HCT116 (cell line): Measurements from ENCODE around the gene TGM1. TPM values are rescaled to one million over a fixed set of nuclear protein-coding genes. Genes with fewer than 3 reads are reported as not detected.

Experiments used
- ATAC-seq: fragments of 200-7000 bp; cut with Tn5 transposase; 2 replicates; pipeline ENCODE4 v1.9.1; 2020; ENCODE audit warnings: mild to moderate bottlenecking, moderate library complexity
- BruUV-seq: library from RNA; stranded (reverse); fragments of 400-500 nt; replicated peaks from 2 replicates; lab custom pipeline; 2021; lab: Mats Ljungman, UMichigan
- CTCF ChIA-PET: fragments of 300-600 bp; sonication (Branson Sonifier 250); formaldehyde crosslinking; loops from one replicate; lab custom pipeline; 2021; ENCODE audit warnings: antibody characterized with exemption; lab: Charles Lee
- POLR2A ChIA-PET: fragments of 300-600, 350-600 bp; sonication (Branson Sonifier 250); formaldehyde crosslinking; loops from one replicate; lab custom pipeline; 2021; ENCODE audit warnings: antibody characterized with exemption; lab: Charles Lee
- RAD21 ChIA-PET, 2 experiments: fragments of 300-600 bp; sonication (Branson Sonifier 250); formaldehyde crosslinking; loops; one replicate each; lab custom pipeline; 2023; ENCODE audit warnings: low total read pairs in 2 of 2; ENCODE audit not compliant: uncharacterized antibody in 2 of 2, unreplicated experiment in 2 of 2, low non-redundant PET in 1 of 2; lab: Charles Lee
- DNase-seq: peaks from one replicate; pipeline ENCODE4 v3.0.0-alpha.2; 2010; ENCODE audit warnings: low read depth, low spot score
- H2AFZ ChIP-seq: fragments of 200-600 bp; shearing (Covaris generic), sonication (generic); 2 replicates; pipeline ENCODE4 v1.6.1; 2017; ENCODE audit warnings: low read depth, mixed run types, mixed read lengths, antibody characterized with exemption, low read length; ENCODE audit not compliant: poor library complexity, severe bottlenecking
- H3K27ac ChIP-seq: 2 replicates; pipeline ENCODE4 v1.5.1; 2012; ENCODE audit warnings: low read depth, low read length
- H3K27me3 ChIP-seq: fragments of 200-600 bp; sonication (generic); 2 replicates; pipeline ENCODE4 v1.6.1; 2016; ENCODE audit warnings: mixed run types, low read length, mixed read lengths; ENCODE audit not compliant: insufficient read depth
- H3K36me3 ChIP-seq, 2 experiments: fragments of 200-500 bp in 1 of 2; fragments of 200-600 bp in 1 of 2; sonication (Bioruptor generic) in 1 of 2; sonication (generic) in 1 of 2; 2 replicates each; pipeline versions ENCODE4 v1.5.1 to v1.6.1; 2014 to 2016; ENCODE audit warnings: low read length in 2 of 2, inconsistent platforms in 1 of 2, mixed read lengths in 1 of 2, mixed run types in 1 of 2; ENCODE audit not compliant: insufficient read depth in 2 of 2, control insufficient read depth in 1 of 2
- H3K4me1 ChIP-seq, 2 experiments: fragments of 200-600 bp in 1 of 2; sonication (generic) in 1 of 2; 2 replicates each; pipeline versions ENCODE4 v1.5.1 to v1.6.1; 2012 to 2017; ENCODE audit warnings: low read length in 2 of 2, inconsistent platforms in 1 of 2, mild to moderate bottlenecking in 1 of 2, mixed read lengths in 1 of 2, mixed run types in 1 of 2, moderate library complexity in 1 of 2; ENCODE audit not compliant: insufficient read depth in 2 of 2, control insufficient read depth in 1 of 2
- H3K4me2 ChIP-seq: fragments of 200-600 bp; sonication (generic); 2 replicates; pipeline ENCODE4 v1.6.1; 2017; ENCODE audit warnings: mixed run types, low read length, mixed read lengths
- H3K4me3 ChIP-seq, 2 experiments: fragments of 200-600 bp in 1 of 2; sonication (generic) in 1 of 2; replicated peaks in 1 of 2; 2 replicates each; pipeline ENCODE4 v1.5.1; 2011 to 2016; ENCODE audit warnings: low read length in 2 of 2, control low read depth in 1 of 2, low read depth in 1 of 2, mild to moderate bottlenecking in 1 of 2, mixed read lengths in 1 of 2, mixed run types in 1 of 2
- H3K79me2 ChIP-seq: fragments of 200-600 bp; sonication (generic); 2 replicates; pipeline ENCODE4 v1.6.1; 2017; ENCODE audit warnings: mild to moderate bottlenecking, mixed run types, low read length, moderate library complexity, mixed read lengths; ENCODE audit not compliant: insufficient read depth
- H3K9ac ChIP-seq: fragments of 200-600 bp; sonication (generic); 2 replicates; pipeline ENCODE4 v1.6.1; 2016; ENCODE audit warnings: low read length, mixed read lengths
- H3K9me2 ChIP-seq: fragments of 200-600 bp; sonication (generic), shearing (Covaris generic); 2 replicates; pipeline ENCODE4 v1.6.1; 2017; ENCODE audit warnings: mixed run types, mild to moderate bottlenecking, moderate library complexity; ENCODE audit not compliant: insufficient read depth
- H3K9me3 ChIP-seq, 2 experiments: fragments of 200-500 bp in 1 of 2; fragments of 200-600 bp in 1 of 2; sonication (Bioruptor generic) in 1 of 2; sonication (generic) in 1 of 2; 2 replicates each; pipeline ENCODE4 v1.6.1; 2014 to 2017; ENCODE audit warnings: low read length in 2 of 2, mixed read lengths in 2 of 2, inconsistent platforms in 1 of 2, low read depth in 1 of 2, mild to moderate bottlenecking in 1 of 2, mixed run types in 1 of 2, moderate library complexity in 1 of 2; ENCODE audit not compliant: control insufficient read depth in 1 of 2, insufficient read depth in 1 of 2
- H4K20me1 ChIP-seq: fragments of 200-600 bp; sonication (generic), shearing (Covaris generic); 2 replicates; pipeline ENCODE4 v1.6.1; 2017; ENCODE audit warnings: mixed run types, mild to moderate bottlenecking, moderate library complexity; ENCODE audit not compliant: insufficient read depth
- JUND ChIP-seq: IDR thresholded peaks from 2 replicates; pipeline ENCODE4 v1.6.1; 2012
- RAD21 ChIP-seq: IDR thresholded peaks from 2 replicates; pipeline ENCODE4 v1.6.1; 2012; ENCODE audit warnings: low read depth, mild to moderate bottlenecking
- SRF ChIP-seq: IDR thresholded peaks from 2 replicates; pipeline ENCODE4 v1.6.1; 2012; ENCODE audit warnings: low read depth
- TCF7L2 ChIP-seq: IDR thresholded peaks from 2 replicates; pipeline ENCODE4 v1.7.0; 2011; ENCODE audit warnings: borderline replicate concordance, inconsistent platforms; ENCODE audit not compliant: insufficient read depth, insufficient read length; ENCODE audit errors: extremely low read depth
- YY1 ChIP-seq: IDR thresholded peaks from 2 replicates; pipeline ENCODE4 v1.6.1; 2011; ENCODE audit warnings: low read length, low read depth, moderate library complexity, mild to moderate bottlenecking; ENCODE audit not compliant: insufficient replicate concordance; ENCODE audit errors: extremely low read depth
- intact Hi-C: fragments of 100-400 bp; cut with micrococcal nuclease; formaldehyde crosslinking; loops from 2 replicates; pipeline ENCODE4 v1.10.0; 2022
- total RNA-seq: library from RNA; stranded (reverse); gene quantifications from one replicate; pipeline ENCODE4 v1.2.1, GENCODE V29; 2021; ENCODE audit not compliant: unreplicated experiment

The TGM1 gene
- total RNA-seq, 1 experiment from 2014 or later: 5.6 TPM

DNA sequence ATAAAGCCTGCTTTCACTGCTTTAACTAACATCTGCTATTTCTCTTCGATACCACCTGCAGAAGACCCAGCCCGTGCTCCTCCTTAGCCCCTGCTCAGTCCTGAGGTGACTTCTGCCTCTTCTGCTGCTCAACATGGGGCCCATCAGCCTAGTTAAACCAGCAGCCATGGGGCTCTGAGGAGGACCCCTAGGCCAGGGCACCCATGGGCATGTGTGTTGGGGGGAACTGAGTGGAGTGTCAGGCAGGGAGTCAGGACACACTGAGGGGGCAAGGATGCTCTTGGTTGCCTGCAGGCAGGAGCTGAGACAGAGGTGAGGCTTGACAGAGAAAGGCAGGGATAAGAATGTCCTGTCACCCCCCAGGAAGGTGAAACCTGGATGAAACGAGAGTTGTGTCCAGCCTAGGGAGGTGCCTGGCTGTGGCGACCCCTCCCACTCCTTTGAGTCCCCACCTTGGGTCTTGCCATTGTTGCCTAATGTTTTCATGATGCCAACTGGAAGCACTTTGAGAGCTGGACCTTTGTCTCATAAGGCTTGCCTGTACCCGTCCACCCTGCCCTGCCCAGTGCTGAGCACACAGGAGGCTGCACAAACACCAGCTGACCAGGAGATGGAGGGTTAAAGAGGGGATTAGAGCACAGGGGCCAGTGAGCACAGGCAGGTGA is 21.0 kb upstream of the TGM1 start:
- no peak for ATAC-seq
- no peaks in the 10 kb centered on the region for H4K20me1 ChIP-seq
- TF ChIP-seq RAD21: no peak
- no peak for TF ChIP-seq TCF7L2
- no peak for TF ChIP-seq YY1
- TF ChIP-seq JUND: no peak
- ChIA-PET POLR2A (interaction anchor here (0.6 kb wide), 1 partner anchor 42 kb away, joined by 3 read pairs; the partner anchor contains the start of gene TINF2), RAD21 (no interaction called here), CTCF (interaction anchor here (1.2 to 1.3 kb wide), 2 partner anchors 14 to 24 kb away, joined by 4 read pairs; partner anchors contain the start of gene CIDEB)
- H2AFZ ChIP-seq: no peak overlapping the region
- no peaks in the 10 kb centered on the region for H3K9me3 ChIP-seq
- H3K36me3 ChIP-seq: no peaks in the 10 kb centered on the region
- H3K4me1 ChIP-seq: no peaks in the 10 kb centered on the region
- no peak for DNase-seq
- no peak overlapping the region for H3K9ac ChIP-seq
- no peak overlapping the region for H3K27ac ChIP-seq
- BruUV-seq: no TSS peak
- H3K79me2 ChIP-seq: no peaks in the 10 kb centered on the region
- no peak overlapping the region for H3K4me2 ChIP-seq
- H3K9me2 ChIP-seq: no peaks in the 10 kb centered on the region
- H3K27me3 ChIP-seq: no peaks in the 10 kb centered on the region
- intact Hi-C loops: no loop called here
- H3K4me3 ChIP-seq: no peak overlapping the region

DNA sequence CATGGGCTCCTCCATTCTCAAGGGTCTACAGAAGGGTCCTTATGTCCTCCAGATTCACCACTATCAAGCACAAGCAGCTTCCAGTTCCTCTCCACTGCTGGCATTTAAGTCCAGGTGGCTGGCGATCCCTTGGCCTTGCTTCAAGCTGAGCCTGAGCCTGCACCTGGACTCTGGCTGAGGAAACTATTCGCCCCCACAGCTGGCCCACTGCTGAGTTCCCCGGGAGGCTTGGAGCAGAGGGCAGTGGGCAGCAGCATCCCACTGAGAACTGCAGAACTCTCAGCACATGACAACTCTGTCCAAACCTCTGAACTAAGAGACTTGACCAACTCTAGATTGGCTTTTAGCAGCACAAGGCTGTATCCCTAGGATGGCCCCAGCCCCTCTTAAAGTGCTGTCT is 19.8 kb upstream of the TGM1 start:
- Histone ChIP-seq H3K9me2 (no peaks in the 10 kb centered on the region), H3K4me1 (no peaks in the 10 kb centered on the region), H3K79me2 (no peaks in the 10 kb centered on the region), H3K9me3 (no peaks in the 10 kb centered on the region), H2AFZ (no peak overlapping the region), H3K4me2 (no peak overlapping the region), H3K4me3 (no peak overlapping the region), H3K36me3 (no peaks in the 10 kb centered on the region), H3K27me3 (no peaks in the 10 kb centered on the region), H3K27ac (no peak overlapping the region), H4K20me1 (no peaks in the 10 kb centered on the region), H3K9ac (no peak overlapping the region)
- BruUV-seq: no TSS peak
- no peak for TF ChIP-seq TCF7L2
- no peak for TF ChIP-seq SRF
- ATAC-seq (no peak), DNase-seq (no peak)
- intact Hi-C loops: no loop called here
- CTCF ChIA-PET: interaction anchor here (1.2 to 1.3 kb wide), 2 partner anchors 15 to 25 kb away, joined by 4 read pairs; partner anchors contain the start of gene CIDEB
- POLR2A ChIA-PET: no interaction called here
- RAD21 ChIA-PET: no interaction called here
